NK-92 (cell line): ENCODE results near the gene ATG7.
"Not testable (repeated sequence)": the region's sequence is repeated elsewhere in the genome, so short reads cannot be mapped to it uniquely, and the experiment has no call there.

Source experiments
- DNase-seq: peaks from one replicate; lab custom pipeline; 2025; ENCODE audit not compliant: unreplicated experiment; lab: John Stamatoyannopoulos, UW

ATG7 gene

GRCh38 chr3:11423868-11424267 lies 151.7 kb downstream of the ATG7 start:
- no peak for DNase-seq

GRCh38 chr3:11424277-11424676 lies 152.1 kb downstream of the ATG7 start:
- DNase-seq: no peak

- DNase-seq: no peak
Measured at GRCh38 chr3:11430207-11430606, 158.0 kb downstream of the ATG7 start.

GRCh38 chr3:11430624-11431023 lies 158.4 kb downstream of the ATG7 start:
- DNase-seq: no peak

- DNase-seq: no peak
Measured at GRCh38 chr3:11431319-11431718, 159.1 kb downstream of the ATG7 start.

GRCh38 chr3:11434017-11434526 lies 161.9 kb downstream of the ATG7 start:
- DNase-seq: no peak

GRCh38 chr3:11434563-11435096 lies 162.4 kb downstream of the ATG7 start:
- no peak for DNase-seq

GRCh38 chr3:11435440-11436165 lies 163.4 kb downstream of the ATG7 start:
- DNase-seq: no peak

- no peak for DNase-seq
Measured at GRCh38 chr3:11436775-11437174, 164.6 kb downstream of the ATG7 start.

GRCh38 chr3:11437506-11437905 lies 165.3 kb downstream of the ATG7 start:
- DNase-seq: no peak

GRCh38 chr3:11438646-11439045 lies 166.4 kb downstream of the ATG7 start:
- no peak for DNase-seq

- DNase-seq: not testable (repeated sequence)
Measured at GRCh38 chr3:11441346-11441745, 169.1 kb downstream of the ATG7 start.

- no peak for DNase-seq
Measured at GRCh38 chr3:11444404-11444803, 172.2 kb downstream of the ATG7 start.

- not testable (repeated sequence) for DNase-seq
Measured at GRCh38 chr3:11445193-11445592, 173.0 kb downstream of the ATG7 start.

GRCh38 chr3:11445883-11446282 lies 173.7 kb downstream of the ATG7 start:
- DNase-seq: no peak

- DNase-seq: no peak
Measured at GRCh38 chr3:11447584-11448200, 175.5 kb downstream of the ATG7 start.

- no peak for DNase-seq
Measured at GRCh38 chr3:11450015-11450414, 177.8 kb downstream of the ATG7 start.

GRCh38 chr3:11452312-11452711 lies 180.1 kb downstream of the ATG7 start:
- DNase-seq: no peak

GRCh38 chr3:11452885-11453847 lies 181.0 kb downstream of the ATG7 start:
- DNase-seq: no peak

GRCh38 chr3:11455956-11456355 lies 183.8 kb downstream of the ATG7 start:
- DNase-seq: no peak

GRCh38 chr3:11457135-11457534 lies 184.9 kb downstream of the ATG7 start:
- DNase-seq: no peak
